Ishikawa (cell line): ENCODE data around the gene RFPL1.

ENCODE experiments used
- CEBPB ChIP-seq: IDR thresholded peaks from 2 replicates; pipeline ENCODE4 v1.6.1; 2012
- CREB1 ChIP-seq: IDR thresholded peaks from 2 replicates; pipeline ENCODE4 v1.6.1; 2012; ENCODE audit warnings: low read depth
- EGR1 ChIP-seq: IDR thresholded peaks from 2 replicates; pipeline ENCODE4 v1.6.1; 2012
- EP300 ChIP-seq: IDR thresholded peaks from 2 replicates; pipeline ENCODE4 v1.6.1; 2012; ENCODE audit warnings: borderline replicate concordance
- NFIC ChIP-seq: IDR thresholded peaks from 2 replicates; pipeline ENCODE4 v1.6.1; 2012
- RAD21 ChIP-seq: IDR thresholded peaks from 2 replicates; pipeline ENCODE4 v1.6.1; 2012; ENCODE audit warnings: low read depth
- TAF1 ChIP-seq: IDR thresholded peaks from 2 replicates; pipeline ENCODE4 v1.6.1; 2012; ENCODE audit warnings: low read depth, mild to moderate bottlenecking
- TCF12 ChIP-seq: IDR thresholded peaks from 2 replicates; pipeline ENCODE4 v1.6.1; 2012; ENCODE audit warnings: low read depth
- YY1 ChIP-seq: IDR thresholded peaks from 2 replicates; pipeline ENCODE4 v1.6.1; 2012; ENCODE audit warnings: low read depth
- ZBTB7A ChIP-seq: IDR thresholded peaks from 2 replicates; pipeline ENCODE4 v1.6.1; 2012; ENCODE audit warnings: low read depth
- TF ChIP-seq, protein P1 (sequence below): IDR thresholded peaks from 2 replicates; pipeline ENCODE4 v1.6.1; 2012
- TF ChIP-seq, protein P2 (sequence below): IDR thresholded peaks from 2 replicates; pipeline ENCODE4 v1.6.1; 2012; ENCODE audit warnings: low read depth, mild to moderate bottlenecking
- TF ChIP-seq, protein P3 (sequence below): IDR thresholded peaks from 2 replicates; pipeline ENCODE4 v1.6.1; 2012

DNA sequence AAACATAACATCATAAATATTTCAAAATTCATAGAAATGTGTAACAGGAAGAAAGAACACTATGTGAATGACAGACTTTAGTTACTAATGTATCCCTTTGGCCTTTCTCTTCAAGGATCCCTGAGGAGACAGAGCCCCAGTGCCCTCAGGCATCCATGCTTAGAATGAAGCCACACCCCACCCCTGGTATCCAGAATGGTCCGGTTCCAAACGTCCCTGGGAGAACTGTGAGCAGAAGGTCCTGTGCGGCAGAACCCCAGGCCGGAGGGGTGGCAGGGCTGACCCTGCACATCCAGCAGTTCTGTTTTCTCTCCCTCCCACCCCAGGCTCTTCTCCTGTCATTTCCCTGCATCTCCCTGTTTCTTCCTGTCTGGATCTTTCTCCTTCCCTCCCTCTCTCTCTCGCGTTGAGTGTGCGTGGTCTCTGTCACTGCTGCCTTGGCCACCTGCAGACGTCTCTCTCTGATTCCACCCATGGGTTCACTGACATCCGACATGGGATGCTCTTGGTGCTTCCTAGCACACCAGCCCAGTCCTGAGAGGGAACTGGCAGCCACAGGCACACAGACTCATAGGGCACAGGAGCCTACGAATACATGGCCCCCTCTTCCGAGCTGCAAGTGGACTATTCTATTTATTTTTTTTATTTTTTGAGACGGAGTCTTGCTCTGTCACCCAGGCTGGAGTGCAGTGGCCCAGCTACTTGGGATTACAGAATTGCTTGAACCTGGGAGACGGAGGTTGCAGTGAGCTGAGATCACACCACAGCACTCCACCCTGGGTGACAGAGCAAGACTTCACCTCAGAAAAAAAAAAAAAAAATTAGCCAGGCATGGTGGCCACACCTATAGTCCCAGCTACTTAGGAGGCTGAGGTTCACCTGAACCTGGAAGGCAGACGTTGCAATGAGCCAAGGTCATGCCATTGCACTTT, 5.7 kb downstream of the RFPL1 start:
- TF ChIP-seq, protein P1, sequence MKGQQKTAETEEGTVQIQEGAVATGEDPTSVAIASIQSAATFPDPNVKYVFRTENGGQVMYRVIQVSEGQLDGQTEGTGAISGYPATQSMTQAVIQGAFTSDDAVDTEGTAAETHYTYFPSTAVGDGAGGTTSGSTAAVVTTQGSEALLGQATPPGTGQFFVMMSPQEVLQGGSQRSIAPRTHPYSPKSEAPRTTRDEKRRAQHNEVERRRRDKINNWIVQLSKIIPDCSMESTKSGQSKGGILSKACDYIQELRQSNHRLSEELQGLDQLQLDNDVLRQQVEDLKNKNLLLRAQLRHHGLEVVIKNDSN: no peak
- TF ChIP-seq EGR1 (no peak), YY1 (no peak), CREB1 (no peak), TCF12 (no peak), CEBPB (no peak), NFIC (no peak), EP300 (no peak), TAF1 (no peak), ZBTB7A (no peak), RAD21 (no peak)
- TF ChIP-seq, protein P2, sequence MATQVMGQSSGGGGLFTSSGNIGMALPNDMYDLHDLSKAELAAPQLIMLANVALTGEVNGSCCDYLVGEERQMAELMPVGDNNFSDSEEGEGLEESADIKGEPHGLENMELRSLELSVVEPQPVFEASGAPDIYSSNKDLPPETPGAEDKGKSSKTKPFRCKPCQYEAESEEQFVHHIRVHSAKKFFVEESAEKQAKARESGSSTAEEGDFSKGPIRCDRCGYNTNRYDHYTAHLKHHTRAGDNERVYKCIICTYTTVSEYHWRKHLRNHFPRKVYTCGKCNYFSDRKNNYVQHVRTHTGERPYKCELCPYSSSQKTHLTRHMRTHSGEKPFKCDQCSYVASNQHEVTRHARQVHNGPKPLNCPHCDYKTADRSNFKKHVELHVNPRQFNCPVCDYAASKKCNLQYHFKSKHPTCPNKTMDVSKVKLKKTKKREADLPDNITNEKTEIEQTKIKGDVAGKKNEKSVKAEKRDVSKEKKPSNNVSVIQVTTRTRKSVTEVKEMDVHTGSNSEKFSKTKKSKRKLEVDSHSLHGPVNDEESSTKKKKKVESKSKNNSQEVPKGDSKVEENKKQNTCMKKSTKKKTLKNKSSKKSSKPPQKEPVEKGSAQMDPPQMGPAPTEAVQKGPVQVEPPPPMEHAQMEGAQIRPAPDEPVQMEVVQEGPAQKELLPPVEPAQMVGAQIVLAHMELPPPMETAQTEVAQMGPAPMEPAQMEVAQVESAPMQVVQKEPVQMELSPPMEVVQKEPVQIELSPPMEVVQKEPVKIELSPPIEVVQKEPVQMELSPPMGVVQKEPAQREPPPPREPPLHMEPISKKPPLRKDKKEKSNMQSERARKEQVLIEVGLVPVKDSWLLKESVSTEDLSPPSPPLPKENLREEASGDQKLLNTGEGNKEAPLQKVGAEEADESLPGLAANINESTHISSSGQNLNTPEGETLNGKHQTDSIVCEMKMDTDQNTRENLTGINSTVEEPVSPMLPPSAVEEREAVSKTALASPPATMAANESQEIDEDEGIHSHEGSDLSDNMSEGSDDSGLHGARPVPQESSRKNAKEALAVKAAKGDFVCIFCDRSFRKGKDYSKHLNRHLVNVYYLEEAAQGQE: no peak
- TF ChIP-seq, protein P3, sequence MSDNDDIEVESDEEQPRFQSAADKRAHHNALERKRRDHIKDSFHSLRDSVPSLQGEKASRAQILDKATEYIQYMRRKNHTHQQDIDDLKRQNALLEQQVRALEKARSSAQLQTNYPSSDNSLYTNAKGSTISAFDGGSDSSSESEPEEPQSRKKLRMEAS: no peak
